Measurements from ENCODE around the gene OR11A1. TPM values are rescaled to one million over a fixed set of nuclear protein-coding genes. Genes with fewer than 3 reads are reported as not detected.

The OR11A1 gene
- total and polyA plus RNA-seq, 4 donors = not detected

DNA sequence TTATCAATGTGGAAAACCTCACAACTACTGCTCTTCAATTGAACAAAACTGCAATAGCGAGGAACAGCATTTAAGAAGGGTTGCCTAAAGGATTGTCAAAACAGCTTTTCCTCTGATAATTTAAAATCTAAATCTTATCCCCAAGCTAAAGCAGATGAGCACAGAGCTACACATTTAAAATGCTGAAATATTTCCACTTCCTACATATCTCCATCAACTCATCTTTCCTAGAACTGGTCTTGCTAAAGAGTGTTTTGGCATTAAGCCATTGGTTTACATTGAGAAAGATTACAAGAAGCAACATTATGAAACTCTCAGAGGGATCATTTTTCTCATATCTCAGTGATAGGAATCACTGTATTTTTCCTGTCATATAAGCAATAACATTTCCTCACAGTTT lies 14.2 kb downstream of the OR11A1 start:
- whole genome bisulfite sequencing = 82% methylated on average over 1 of the region's 1 CpG
- H3K36me3 ChIP-seq (ENCODE audit: control insufficient read depth in 4 of 4, insufficient read depth in 3 of 4, low read depth in 1 of 4, low read length in 3 of 4) = no peaks in the 10 kb centered on the region

DNA sequence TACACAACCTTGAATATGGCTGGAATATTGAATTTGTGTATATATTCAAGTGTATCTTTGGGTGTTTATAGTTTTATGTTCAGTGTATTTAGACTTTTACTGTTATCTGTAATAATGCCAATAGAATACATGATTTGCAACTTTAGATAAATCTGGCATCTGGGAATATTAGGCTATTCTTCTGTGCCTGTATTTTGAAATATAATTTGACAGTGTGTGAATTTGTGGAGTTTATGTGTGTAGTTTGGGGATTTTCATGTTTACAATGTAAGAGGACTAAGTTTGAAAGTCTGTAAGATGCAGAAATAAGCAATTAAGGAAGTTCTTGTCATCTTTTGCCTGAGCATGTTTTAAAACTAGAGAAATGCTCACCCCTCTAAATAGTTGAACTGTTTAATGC lies 17.9 kb downstream of the OR11A1 start, which contains the start of gene OR10C1:
TSS of gene OR10C1 (plus strand) at position 301 of the 400 bp plus-strand sequence. CDS start 710 bp downstream, outside the sequence.
- Histone ChIP-seq H3K4me3 (ENCODE audit: low read depth in 1 of 3, low read length in 3 of 3) (no peak within 1 kb of the TSS), H3K9ac (ENCODE audit: low read depth in 1 of 2, low read length in 2 of 2) (no peak within 1 kb of the TSS), H3K36me3 (ENCODE audit: control insufficient read depth in 4 of 4, insufficient read depth in 3 of 4, low read depth in 1 of 4, low read length in 3 of 4) (no peaks in the 10 kb centered on the region), H3K27me3 (ENCODE audit: control insufficient read depth in 4 of 4, insufficient read depth in 4 of 4, low read length in 3 of 4) (no peaks in the 10 kb centered on the region), H3K27ac (ENCODE audit: low read depth in 1 of 2, low read length in 2 of 2) (no peak within 1 kb of the TSS), H3K4me1 (ENCODE audit: control insufficient read depth in 4 of 4, insufficient read depth in 4 of 4, low read length in 3 of 4) (no peaks in the 10 kb centered on the region), H3K9me3 (ENCODE audit: control insufficient read depth in 4 of 4, low read length in 3 of 4) (no peaks in the 10 kb centered on the region)
- no peak for DNase-seq (ENCODE audit: low spot score)
- TF ChIP-seq YY1 (IDR thresholded peaks at IDR 0.05) = no peak
- no peak for TF ChIP-seq RAD21 (IDR thresholded peaks at IDR 0.05)
- TF ChIP-seq JUND (IDR thresholded peaks at IDR 0.05) = no peak
- TF ChIP-seq, protein P1, sequence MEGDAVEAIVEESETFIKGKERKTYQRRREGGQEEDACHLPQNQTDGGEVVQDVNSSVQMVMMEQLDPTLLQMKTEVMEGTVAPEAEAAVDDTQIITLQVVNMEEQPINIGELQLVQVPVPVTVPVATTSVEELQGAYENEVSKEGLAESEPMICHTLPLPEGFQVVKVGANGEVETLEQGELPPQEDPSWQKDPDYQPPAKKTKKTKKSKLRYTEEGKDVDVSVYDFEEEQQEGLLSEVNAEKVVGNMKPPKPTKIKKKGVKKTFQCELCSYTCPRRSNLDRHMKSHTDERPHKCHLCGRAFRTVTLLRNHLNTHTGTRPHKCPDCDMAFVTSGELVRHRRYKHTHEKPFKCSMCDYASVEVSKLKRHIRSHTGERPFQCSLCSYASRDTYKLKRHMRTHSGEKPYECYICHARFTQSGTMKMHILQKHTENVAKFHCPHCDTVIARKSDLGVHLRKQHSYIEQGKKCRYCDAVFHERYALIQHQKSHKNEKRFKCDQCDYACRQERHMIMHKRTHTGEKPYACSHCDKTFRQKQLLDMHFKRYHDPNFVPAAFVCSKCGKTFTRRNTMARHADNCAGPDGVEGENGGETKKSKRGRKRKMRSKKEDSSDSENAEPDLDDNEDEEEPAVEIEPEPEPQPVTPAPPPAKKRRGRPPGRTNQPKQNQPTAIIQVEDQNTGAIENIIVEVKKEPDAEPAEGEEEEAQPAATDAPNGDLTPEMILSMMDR (IDR thresholded peaks at IDR 0.05; ENCODE audit: low read depth, low read length, missing input control) = no peak
- TF ChIP-seq, protein P2, sequence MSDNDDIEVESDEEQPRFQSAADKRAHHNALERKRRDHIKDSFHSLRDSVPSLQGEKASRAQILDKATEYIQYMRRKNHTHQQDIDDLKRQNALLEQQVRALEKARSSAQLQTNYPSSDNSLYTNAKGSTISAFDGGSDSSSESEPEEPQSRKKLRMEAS (IDR thresholded peaks at IDR 0.05) = no peak
- no peak for TF ChIP-seq RXRA (IDR thresholded peaks at IDR 0.05)
- TF ChIP-seq FOXA2 (IDR thresholded peaks at IDR 0.05) = no peak

More for the DNA sequence above, 14.2 kb downstream of the OR11A1 start:
- Histone ChIP-seq H3K9ac (ENCODE audit: low read depth in 1 of 2, low read length in 2 of 2) (no peak overlapping the region), H3K4me3 (ENCODE audit: low read depth in 1 of 3, low read length in 3 of 3) (no peak overlapping the region), H3K27ac (ENCODE audit: low read depth in 1 of 2, low read length in 2 of 2) (no peak overlapping the region), H3K9me3 (ENCODE audit: control insufficient read depth in 4 of 4, low read length in 3 of 4) (no peaks in the 10 kb centered on the region), H3K4me1 (ENCODE audit: control insufficient read depth in 4 of 4, insufficient read depth in 4 of 4, low read length in 3 of 4) (no peaks in the 10 kb centered on the region), H3K27me3 (ENCODE audit: control insufficient read depth in 4 of 4, insufficient read depth in 4 of 4, low read length in 3 of 4) (peaks cover 0 to 2% (median 0%) of the 10 kb centered on the region in 4 donors)
- DNase-seq (ENCODE audit: low spot score) = no peak
- no peak for TF ChIP-seq YY1 (IDR thresholded peaks at IDR 0.05)
- TF ChIP-seq SP1 (IDR thresholded peaks at IDR 0.05) = no peak
- TF ChIP-seq, protein P3, sequence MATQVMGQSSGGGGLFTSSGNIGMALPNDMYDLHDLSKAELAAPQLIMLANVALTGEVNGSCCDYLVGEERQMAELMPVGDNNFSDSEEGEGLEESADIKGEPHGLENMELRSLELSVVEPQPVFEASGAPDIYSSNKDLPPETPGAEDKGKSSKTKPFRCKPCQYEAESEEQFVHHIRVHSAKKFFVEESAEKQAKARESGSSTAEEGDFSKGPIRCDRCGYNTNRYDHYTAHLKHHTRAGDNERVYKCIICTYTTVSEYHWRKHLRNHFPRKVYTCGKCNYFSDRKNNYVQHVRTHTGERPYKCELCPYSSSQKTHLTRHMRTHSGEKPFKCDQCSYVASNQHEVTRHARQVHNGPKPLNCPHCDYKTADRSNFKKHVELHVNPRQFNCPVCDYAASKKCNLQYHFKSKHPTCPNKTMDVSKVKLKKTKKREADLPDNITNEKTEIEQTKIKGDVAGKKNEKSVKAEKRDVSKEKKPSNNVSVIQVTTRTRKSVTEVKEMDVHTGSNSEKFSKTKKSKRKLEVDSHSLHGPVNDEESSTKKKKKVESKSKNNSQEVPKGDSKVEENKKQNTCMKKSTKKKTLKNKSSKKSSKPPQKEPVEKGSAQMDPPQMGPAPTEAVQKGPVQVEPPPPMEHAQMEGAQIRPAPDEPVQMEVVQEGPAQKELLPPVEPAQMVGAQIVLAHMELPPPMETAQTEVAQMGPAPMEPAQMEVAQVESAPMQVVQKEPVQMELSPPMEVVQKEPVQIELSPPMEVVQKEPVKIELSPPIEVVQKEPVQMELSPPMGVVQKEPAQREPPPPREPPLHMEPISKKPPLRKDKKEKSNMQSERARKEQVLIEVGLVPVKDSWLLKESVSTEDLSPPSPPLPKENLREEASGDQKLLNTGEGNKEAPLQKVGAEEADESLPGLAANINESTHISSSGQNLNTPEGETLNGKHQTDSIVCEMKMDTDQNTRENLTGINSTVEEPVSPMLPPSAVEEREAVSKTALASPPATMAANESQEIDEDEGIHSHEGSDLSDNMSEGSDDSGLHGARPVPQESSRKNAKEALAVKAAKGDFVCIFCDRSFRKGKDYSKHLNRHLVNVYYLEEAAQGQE (IDR thresholded peaks at IDR 0.05) = no peak
- no peak for TF ChIP-seq RXRA (IDR thresholded peaks at IDR 0.05)
- TF ChIP-seq TAF1 (conservative IDR thresholded peaks at IDR 0.05) = no peak
- TF ChIP-seq, protein P1 (IDR thresholded peaks at IDR 0.05; ENCODE audit: low read depth, low read length, missing input control) = no peak
- no peak for TF ChIP-seq EGR1 (IDR thresholded peaks at IDR 0.05; ENCODE audit: low read depth in 2 of 2)
- TF ChIP-seq, protein P4, sequence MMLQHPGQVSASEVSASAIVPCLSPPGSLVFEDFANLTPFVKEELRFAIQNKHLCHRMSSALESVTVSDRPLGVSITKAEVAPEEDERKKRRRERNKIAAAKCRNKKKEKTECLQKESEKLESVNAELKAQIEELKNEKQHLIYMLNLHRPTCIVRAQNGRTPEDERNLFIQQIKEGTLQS (IDR thresholded peaks at IDR 0.05) = no peak
- no peak for TF ChIP-seq GABPA (IDR thresholded peaks at IDR 0.05 in 1 of 2, conservative IDR thresholded peaks at IDR 0.05 in 1 of 2)
- no peak for TF ChIP-seq RAD21 (IDR thresholded peaks at IDR 0.05)
- TF ChIP-seq, protein P5, sequence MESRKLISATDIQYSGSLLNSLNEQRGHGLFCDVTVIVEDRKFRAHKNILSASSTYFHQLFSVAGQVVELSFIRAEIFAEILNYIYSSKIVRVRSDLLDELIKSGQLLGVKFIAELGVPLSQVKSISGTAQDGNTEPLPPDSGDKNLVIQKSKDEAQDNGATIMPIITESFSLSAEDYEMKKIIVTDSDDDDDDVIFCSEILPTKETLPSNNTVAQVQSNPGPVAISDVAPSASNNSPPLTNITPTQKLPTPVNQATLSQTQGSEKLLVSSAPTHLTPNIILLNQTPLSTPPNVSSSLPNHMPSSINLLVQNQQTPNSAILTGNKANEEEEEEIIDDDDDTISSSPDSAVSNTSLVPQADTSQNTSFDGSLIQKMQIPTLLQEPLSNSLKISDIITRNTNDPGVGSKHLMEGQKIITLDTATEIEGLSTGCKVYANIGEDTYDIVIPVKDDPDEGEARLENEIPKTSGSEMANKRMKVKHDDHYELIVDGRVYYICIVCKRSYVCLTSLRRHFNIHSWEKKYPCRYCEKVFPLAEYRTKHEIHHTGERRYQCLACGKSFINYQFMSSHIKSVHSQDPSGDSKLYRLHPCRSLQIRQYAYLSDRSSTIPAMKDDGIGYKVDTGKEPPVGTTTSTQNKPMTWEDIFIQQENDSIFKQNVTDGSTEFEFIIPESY (IDR thresholded peaks at IDR 0.05) = no peak
- TF ChIP-seq HNF4A (conservative IDR thresholded peaks at IDR 0.05) = no peak
- TF ChIP-seq, protein P2 (IDR thresholded peaks at IDR 0.05) = no peak
- TF ChIP-seq NR2F2 (IDR thresholded peaks at IDR 0.05) = no peak
- TF ChIP-seq HNF4G (IDR thresholded peaks at IDR 0.05) = no peak
- no peak for TF ChIP-seq JUND (IDR thresholded peaks at IDR 0.05)
- TF ChIP-seq FOXA1 (IDR thresholded peaks at IDR 0.05) = no peak
- no peak for TF ChIP-seq FOXA2 (IDR thresholded peaks at IDR 0.05)

Measured in liver (tissue), 9 donors.